Stimulated activated CD4-positive, alpha-beta T cell treated with anti-CD3 and anti-CD28 coated beads, Interleukin-1b, Interleukin-23, amount 100 ng/mL, for 48 hours (primary cell): ENCODE results near the gene ZDHHC11B.
"Not testable (repeated sequence)": the region's sequence is repeated elsewhere in the genome, so short reads cannot be mapped to it uniquely, and the experiment has no call there.

Source experiments
- DNase-seq: peaks from one replicate; pipeline ENCODE4 v3.0.0-alpha.2; 2020

The ZDHHC11B gene

GRCh38 chr5:766666-767431, 17.7 kb downstream of the ZDHHC11B start:
- no peak for DNase-seq

GRCh38 chr5:765948-766631, 18.4 kb downstream of the ZDHHC11B start:
- DNase-seq, result no peak

- DNase-seq, result no peak
Measured at GRCh38 chr5:763998-764781, 20.3 kb downstream of the ZDHHC11B start.

GRCh38 chr5:763397-763796, 21.1 kb downstream of the ZDHHC11B start:
- no peak for DNase-seq

GRCh38 chr5:762996-763395, 21.5 kb downstream of the ZDHHC11B start:
- not testable (repeated sequence) for DNase-seq

- DNase-seq, result no peak
Measured at GRCh38 chr5:761854-762710, 22.4 kb downstream of the ZDHHC11B start.

- no peak for DNase-seq
Measured at GRCh38 chr5:761059-761771, 23.3 kb downstream of the ZDHHC11B start.

GRCh38 chr5:760363-761058, 24.0 kb downstream of the ZDHHC11B start:
- DNase-seq, result no peak

- no peak for DNase-seq
Measured at GRCh38 chr5:759781-760362, 24.7 kb downstream of the ZDHHC11B start.

- peak; percentile 45 for DNase-seq
Measured at GRCh38 chr5:759111-759751, 25.3 kb downstream of the ZDHHC11B start.

GRCh38 chr5:758698-759053, 25.9 kb downstream of the ZDHHC11B start:
- no peak for DNase-seq

GRCh38 chr5:757931-758697, 26.4 kb downstream of the ZDHHC11B start:
- DNase-seq, result peak; percentile 18

GRCh38 chr5:757346-757930, 27.1 kb downstream of the ZDHHC11B start:
- DNase-seq, result peak; percentile 1

- no peak for DNase-seq
Measured at GRCh38 chr5:756865-757345, 27.6 kb downstream of the ZDHHC11B start.

GRCh38 chr5:756171-756570, 28.4 kb downstream of the ZDHHC11B start:
- peak; percentile 2 for DNase-seq

GRCh38 chr5:754143-754632, 30.3 kb downstream of the ZDHHC11B start:
- peak; percentile 71 for DNase-seq

GRCh38 chr5:753567-754142, 30.9 kb downstream of the ZDHHC11B start:
- DNase-seq, result not testable (repeated sequence)

- DNase-seq, result not testable (repeated sequence)
Measured at GRCh38 chr5:752532-753115, 31.9 kb downstream of the ZDHHC11B start.
